NCI-H748 (cell line): Measurements from ENCODE around the gene CATSPERZ.

Source experiments
- DNase-seq: peaks from one replicate; lab custom pipeline; 2025; ENCODE audit not compliant: unreplicated experiment; lab: John Stamatoyannopoulos, UW

The CATSPERZ gene

DNA sequence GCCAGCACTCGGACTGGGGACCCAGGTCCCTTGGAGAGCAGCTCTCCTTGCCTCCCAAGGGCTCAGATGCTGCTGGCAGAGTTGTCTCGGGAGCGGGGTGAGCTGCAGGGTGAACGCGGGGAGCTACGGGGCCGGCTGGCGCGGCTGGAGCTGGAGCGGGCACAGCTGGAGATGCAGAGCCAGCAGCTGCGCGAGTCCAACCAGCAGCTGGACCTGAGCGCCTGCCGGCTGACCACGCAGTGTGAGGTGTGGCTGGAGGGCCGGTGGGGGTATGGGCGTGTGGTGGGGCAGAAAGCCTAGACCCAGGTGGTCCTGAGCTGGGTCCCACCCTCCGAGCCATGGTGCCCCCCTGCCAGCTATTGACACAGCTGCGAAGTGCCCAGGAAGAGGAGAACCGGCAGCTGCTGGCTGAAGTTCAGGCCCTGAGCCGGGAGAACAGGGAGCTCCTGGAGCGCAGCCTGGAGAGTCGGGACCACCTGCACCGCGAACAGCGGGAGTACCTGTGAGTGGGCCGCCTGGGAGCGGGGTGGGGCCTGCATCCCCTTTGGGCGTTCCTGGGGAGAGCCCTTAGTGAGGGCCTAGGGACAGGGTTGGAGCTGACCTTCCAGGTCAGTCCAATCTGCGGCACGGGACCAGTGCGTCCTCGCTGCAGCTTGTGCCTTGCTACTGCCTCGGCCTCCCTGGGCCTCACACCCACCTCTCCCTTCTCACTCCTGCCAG lies 53.0 kb downstream of the CATSPERZ start:
- peak; percentile 34 for DNase-seq

DNA sequence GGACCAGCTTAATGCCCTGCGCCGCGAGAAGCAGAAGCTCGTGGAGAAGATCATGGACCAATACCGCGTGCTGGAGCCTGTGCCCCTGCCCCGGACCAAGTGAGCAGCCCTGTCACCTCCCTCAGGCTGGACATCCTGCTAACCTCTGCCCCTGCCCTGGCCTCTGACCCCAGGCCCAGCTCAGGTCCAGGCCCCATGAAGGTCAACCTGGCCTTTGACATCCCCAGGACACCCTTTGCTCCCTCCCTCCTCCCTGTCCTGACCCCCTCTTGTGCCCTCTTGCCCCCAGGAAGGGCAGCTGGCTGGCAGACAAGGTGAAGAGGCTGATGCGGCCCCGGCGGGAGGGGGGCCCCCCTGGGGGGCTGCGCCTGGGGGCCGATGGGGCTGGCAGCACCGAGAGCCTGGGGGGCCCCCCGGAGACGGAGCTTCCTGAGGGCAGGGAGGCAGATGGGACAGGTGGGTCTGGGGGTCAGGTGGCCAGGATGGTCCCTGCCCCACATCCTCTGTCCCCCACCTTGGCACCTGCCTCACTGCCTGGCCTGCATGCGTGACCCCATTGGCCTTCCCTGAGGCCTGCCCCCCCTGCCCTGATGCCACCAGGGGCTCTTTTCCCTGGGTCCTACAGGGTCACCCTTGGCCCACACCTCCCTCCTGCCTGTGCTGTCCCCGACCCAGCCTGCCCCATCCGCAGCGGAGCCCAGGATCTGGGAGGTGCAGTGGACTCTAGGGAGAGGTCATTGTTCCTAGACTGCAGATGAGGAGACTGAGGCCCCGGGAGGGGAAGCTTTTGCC lies 53.8 kb downstream of the CATSPERZ start:
- no peak for DNase-seq
